GM19324 (cell line): Measurements from ENCODE around the gene TTC28.

Experiments
- ATAC-seq: cut with Tn5 transposase; IDR thresholded peaks from one replicate; pipeline ENCODE4 v1.9.1; 2021; ENCODE audit warnings: mild to moderate bottlenecking, moderate library complexity; ENCODE audit not compliant: unreplicated experiment, low FRiP score

TTC28 gene

DNA sequence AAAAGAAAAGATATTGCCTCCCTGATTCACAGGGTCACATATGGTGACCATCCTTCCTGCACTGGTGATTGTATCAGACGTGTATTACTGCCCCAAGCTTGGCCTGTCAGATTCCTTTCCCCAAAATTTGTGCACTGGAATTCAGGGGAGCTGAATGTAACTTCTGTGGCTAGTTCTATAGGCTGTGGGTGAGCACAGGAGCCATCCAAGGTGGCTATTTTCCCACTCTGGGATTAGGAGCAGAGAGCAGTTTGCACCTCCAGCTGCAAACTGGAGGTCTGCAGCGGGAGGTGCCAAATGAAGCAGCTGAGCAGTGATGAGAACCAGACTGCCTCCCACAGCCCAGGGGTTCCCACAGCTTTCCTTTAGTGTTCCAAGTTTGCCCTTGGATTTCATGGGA lies 636.4 kb downstream of the TTC28 start:
- no peak for ATAC-seq

DNA sequence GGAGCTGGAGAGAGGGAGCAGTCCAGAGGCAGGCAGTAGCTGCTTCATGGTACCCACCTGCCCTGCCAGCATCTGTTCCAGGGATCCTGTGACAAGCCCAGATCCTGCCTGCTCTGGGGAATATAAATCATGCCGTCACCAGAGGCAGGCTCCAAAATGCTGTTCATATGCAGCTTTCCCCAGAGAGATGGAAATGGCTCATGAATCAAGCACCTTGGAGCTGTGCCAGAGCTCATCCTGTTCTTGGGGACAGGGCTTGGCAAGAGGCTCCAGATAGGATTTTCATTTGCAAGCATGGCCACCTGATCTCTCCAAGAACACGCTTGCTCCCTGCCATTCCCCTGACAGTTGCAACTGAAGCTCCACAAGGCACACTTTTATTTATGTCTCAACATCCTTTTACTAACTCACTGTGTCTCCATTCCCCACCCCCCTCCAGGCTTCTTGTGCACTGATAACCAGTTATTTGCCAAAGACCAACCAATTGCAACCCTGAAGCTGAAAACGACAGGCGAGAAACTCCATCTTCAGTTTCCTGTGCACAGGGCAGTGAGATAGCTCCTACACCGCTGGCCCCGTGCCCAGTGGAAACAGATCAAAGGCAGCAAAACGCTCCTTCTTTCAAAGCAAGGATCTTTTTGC lies 644.8 kb downstream of the TTC28 start:
- ATAC-seq: no peak

DNA sequence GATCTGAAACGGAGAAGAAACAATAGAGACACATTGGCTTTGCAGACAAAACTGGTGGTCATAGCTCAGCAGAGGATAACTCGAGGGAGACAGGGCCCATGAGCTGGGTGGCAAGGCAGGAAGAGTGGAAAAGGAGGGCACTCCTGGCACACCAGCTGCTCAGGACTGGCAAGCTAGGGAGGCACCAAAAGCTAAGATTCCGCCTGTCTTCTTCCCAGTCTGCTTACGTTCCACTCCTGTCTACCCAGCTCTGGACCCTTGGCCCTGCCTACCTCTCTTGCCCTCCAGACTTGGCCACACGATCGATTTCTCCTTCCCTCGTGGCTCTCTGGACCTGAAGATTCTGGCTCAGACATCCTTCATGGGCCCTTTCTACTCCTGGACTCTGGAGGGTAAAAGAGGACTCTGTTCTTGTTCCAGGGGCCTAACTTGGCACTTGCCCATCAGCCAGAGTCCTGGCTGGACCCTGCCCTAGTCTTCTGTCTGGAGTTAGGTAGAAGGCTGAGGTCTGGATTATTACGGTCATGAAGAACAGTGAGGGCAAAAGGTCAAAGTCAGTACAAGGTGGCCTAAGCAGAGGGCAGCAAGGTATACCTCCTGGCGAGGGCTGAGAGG lies 645.4 kb downstream of the TTC28 start:
- ATAC-seq: no peak

DNA sequence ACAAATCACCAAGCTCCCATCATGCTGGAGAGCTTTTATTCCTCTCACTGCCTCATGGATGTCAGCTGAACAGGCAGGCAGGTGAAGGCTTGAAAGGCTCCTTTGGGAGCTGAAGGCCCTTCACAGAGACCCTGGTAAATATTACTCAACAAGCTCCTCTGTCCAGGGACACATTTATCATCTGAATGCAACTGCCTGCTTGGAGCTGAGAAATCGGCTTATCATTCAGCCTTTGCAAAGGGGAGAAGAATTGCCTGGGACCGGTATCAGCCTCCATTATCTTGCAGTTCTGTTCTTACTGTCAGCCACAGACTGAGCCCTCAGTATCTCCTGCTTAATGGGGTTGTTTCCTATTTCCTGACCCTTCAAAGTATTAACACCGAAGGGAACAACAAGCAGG lies 646.8 kb downstream of the TTC28 start:
- no peak for ATAC-seq

DNA sequence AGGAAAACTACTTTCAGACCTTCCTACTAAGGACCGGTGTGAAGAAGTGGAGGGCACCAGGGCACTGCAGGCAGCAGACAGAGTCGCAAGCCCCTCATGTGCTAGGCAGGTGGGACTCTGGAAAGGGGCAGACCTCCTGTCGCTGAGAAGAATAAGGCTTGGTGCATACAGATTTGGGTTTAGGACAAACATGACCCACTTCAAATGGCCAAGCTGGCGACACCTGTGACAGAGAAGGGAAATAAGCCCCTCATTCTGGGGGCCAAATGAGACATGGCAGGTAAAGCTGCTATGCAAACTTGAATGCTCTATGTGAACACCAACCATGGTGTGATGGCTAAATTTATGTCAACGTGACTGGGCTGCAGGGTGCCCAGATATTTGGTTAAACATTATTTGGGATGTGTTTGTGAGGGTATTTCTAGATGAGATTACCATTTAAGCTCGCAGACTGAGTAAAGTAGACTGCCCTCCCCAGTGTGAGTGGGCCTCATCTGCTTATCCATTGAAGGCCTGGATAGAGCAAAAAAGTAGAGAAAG lies 648.2 kb downstream of the TTC28 start:
- no peak for ATAC-seq

GRCh38 chr22:28030473-28030872 lies 649.2 kb downstream of the TTC28 start:
- no peak for ATAC-seq

DNA sequence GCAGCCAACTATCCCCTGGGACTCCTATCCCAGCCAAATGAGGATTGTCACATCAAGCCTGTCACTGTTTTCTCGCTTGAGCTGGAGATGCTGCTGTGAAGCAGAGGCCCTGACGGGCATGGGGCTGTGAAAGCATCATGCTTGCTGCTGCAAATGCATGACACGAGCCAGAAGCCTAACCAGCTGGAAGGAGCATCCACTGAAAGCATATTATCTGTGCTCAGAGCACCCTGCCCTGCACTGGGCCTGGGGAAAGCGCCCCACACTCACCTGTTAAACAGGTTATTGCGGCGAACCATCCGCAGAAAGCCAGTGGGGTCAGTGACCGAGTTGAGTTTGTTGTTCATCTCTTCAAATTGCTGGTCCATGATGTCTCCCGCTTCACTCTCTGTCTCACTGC lies 649.7 kb downstream of the TTC28 start:
- no peak for ATAC-seq

GRCh38 chr22:28029201-28029948 lies 650.3 kb downstream of the TTC28 start:
- no peak for ATAC-seq

GRCh38 chr22:28027453-28028448 lies 651.9 kb downstream of the TTC28 start:
- no peak for ATAC-seq

- no peak for ATAC-seq
Observed at GRCh38 chr22:28025866-28026575, 653.6 kb downstream of the TTC28 start.

DNA sequence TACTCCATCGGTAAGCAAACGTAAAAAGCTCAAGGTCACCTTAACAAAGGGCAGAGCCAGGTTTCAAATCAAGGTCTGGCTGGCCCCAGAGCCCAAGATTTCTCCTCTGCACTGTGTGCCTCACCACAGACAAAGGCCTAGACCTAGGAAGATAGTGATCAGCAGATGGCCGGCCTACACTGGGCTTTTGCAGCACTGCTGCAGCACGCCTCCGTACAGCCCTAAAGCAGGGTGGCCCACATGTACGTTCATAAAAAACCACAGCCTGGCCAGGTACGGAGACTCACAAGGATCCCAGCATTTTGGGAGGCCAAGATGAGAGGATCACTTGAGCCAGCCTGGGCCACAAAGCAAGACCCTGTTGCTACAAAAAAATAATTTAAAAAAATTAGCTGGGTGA lies 654.3 kb downstream of the TTC28 start:
- ATAC-seq: no peak

DNA sequence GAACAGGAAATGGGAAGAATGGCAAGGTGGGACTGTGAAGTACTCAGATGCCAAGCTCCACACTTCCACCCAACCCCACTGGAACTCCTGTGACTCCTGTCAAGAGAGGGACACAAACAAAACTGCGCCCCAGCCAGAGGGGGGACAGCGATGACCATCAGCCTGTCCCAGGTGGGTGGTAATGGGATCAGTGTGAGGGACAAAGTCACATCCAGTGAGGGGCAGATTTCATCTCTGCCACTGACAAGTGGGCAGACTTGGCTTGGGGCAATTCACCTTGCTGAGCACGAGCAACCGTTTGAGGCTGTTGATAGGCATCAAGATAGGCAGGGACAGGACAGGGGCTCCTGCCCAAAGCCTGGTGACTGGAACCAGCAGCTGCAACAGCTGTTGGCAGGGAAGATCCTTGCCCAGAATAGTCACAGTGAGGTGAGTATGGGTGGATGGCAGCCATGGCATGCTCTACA lies 655.2 kb downstream of the TTC28 start:
- ATAC-seq: no peak

GRCh38 chr22:28023774-28024173 lies 655.9 kb downstream of the TTC28 start:
- ATAC-seq: no peak

DNA sequence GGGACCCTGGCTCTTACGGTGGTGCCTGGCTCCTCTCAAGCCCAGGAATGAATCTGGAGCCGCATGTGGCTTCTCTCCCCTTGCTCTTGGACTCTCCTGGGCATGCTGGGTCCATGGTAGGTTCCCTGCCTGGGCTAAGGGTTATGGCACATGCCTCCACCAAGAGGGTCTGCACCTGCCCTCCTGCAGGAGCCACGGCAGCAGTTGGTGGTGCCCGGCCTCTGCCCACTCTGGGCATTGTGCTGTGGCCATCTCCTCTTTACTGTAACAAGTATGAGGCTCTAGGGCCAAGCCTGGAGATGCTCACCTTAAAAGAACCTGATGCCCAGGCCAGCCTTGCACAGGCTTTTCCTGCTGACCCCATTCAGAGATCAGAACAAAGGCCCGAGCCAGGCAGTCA lies 656.6 kb downstream of the TTC28 start:
- ATAC-seq: no peak

DNA sequence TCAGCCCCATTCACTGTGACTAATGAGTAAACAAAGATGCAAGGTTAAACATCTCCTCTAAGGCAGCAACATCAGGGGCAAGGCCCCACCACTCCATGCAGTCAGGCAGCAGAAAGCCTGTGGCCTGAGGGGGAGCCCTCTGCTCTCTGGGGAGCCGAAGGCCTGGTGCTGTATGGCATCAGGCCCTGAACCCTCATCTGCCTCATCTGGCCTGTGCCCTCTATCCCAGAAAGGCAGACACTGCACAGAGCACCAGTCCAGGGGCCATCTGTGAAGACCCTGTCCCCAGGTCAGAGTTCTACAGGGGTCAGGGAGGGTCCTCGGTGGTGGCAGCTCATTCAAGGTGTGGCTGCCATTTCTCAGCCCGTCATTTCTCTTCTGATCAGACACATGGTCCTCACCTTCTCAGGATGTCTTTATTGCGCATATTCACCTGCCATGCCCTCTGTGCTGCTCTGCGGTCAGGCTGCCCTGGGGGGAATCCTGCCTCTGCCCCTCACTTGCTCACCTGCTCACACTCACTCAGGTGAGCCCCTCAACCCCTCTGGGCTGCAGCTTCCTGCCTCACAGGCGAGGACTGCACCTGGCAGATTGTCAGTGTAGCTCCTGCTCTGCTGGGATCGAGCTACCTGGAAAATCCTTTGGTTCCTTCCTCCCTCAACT lies 657.5 kb downstream of the TTC28 start:
- ATAC-seq: no peak

- ATAC-seq: no peak
Observed at GRCh38 chr22:28021116-28021997, 658.3 kb downstream of the TTC28 start.

DNA sequence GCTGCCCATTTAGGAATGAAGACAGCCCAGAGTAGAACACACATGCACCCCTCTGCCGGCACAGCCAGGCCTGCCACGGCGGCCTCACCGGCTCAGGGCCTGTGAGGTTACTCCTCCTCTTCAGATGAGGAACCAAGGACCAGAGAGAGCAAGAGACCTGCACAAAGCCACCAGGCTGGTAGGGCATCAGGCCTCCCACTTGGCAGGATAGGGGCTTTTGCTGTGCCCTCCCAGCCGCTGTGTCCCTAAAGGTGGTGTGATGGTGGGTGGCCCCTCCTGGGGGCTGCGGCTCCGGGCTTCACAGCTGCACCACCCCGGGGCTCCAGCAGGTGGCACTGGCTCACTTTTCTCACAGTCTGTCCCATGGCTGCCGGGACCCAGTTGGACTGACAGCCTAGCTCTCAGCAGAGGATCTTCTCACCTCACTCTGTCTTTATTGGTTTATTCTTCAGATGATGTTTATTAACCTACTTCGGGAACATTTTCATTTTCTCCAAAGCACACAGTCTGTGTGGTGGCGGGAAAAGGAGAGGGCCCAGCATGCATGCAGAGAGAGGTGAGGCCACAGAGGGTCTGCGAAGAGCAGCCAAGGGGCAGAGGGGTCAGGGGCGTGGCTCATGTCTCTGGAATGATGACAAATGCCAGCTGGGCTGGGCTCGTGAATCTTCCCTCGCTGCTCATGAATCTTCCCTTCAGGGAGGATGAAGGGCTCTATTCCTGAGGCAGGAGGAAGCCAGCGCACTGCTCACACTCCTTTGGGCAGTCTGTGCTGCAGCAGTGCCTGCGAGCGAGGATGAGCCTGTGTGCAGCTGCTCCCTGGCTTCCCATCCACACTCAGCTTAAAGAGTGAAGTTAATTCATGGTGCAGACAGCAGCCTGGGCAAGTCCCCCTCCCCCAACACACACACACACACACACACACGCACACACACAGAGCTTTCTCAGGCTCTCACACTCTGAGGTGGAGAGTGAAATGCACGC lies 659.5 kb downstream of the TTC28 start:
- no peak for ATAC-seq
